KMS-11 (cell line): ENCODE results near the gene MGMT.

Source experiments
- H2AFZ ChIP-seq: fragments of 200-600 bp; sonication (generic); 2 replicates; pipeline ENCODE4 v1.6.1; 2016; ENCODE audit warnings: antibody characterized with exemption, mixed run types, low read depth
- H3K27ac ChIP-seq: fragments of 200-600 bp; sonication (generic); 2 replicates; pipeline ENCODE4 v1.6.1; 2016; ENCODE audit warnings: mild to moderate bottlenecking, mixed run types
- H3K27me3 ChIP-seq: fragments of 200-600 bp; sonication (generic); 2 replicates; pipeline ENCODE4 v1.6.1; 2017; ENCODE audit warnings: mild to moderate bottlenecking, low read depth, mixed run types, moderate library complexity; ENCODE audit not compliant: insufficient read depth
- H3K36me3 ChIP-seq: fragments of 200-600 bp; sonication (generic); 2 replicates; pipeline ENCODE4 v1.6.1; 2017; ENCODE audit warnings: mild to moderate bottlenecking, mixed run types; ENCODE audit not compliant: insufficient read depth
- H3K4me1 ChIP-seq: fragments of 200-600 bp; sonication (generic); 2 replicates; pipeline ENCODE4 v1.6.1; 2016; ENCODE audit warnings: mild to moderate bottlenecking, low read depth, mixed run types; ENCODE audit not compliant: poor library complexity, severe bottlenecking
- H3K4me2 ChIP-seq: fragments of 200-600 bp; sonication (generic); 2 replicates; pipeline ENCODE4 v1.7.0; 2016; ENCODE audit warnings: mild to moderate bottlenecking, mixed run types
- H3K4me3 ChIP-seq: fragments of 200-600 bp; sonication (generic); IDR thresholded peaks from 2 replicates; pipeline ENCODE4 v1.6.1; 2017; ENCODE audit warnings: low read depth, low read length, mixed read lengths; ENCODE audit not compliant: insufficient read depth
- H3K79me2 ChIP-seq: fragments of 200-600 bp; sonication (generic); 2 replicates; pipeline ENCODE4 v1.6.1; 2016; ENCODE audit warnings: low read depth, mixed run types; ENCODE audit not compliant: insufficient read depth
- H3K9ac ChIP-seq: fragments of 200-600 bp; sonication (generic); 2 replicates; pipeline ENCODE4 v1.6.1; 2016; ENCODE audit warnings: mild to moderate bottlenecking, mixed run types
- H4K20me1 ChIP-seq: fragments of 200-600 bp; sonication (generic); 2 replicates; pipeline ENCODE4 v1.6.1; 2016; ENCODE audit warnings: mild to moderate bottlenecking, mixed run types; ENCODE audit not compliant: insufficient read depth
- TF ChIP-seq, protein P1 (sequence below): fragments of 200-600 bp; sonication (generic); conservative IDR thresholded peaks from 2 replicates; pipeline ENCODE4 v1.6.1; 2017; ENCODE audit warnings: low read depth, mild to moderate bottlenecking, antibody characterized with exemption, low read length, moderate library complexity, mixed read lengths

The MGMT gene

DNA sequence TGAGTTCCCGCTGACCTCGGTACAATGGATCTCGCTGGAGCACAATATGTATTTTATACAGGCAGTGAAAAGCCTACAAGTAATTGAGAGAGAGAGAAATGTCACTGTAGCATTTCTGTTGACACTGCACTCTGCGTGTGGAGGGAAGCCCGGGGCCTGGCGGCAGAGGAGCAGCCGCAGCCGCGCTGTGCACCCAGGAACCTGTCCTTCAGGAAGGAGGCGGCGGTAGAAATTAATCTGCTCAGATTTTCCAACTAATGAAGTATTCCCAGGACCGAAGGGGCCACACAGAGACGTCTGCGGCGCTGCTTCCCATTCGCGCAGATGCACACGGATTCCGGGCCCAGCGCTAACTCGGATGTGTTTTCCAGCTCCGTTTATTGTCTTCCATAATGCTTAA, 327.0 kb downstream of the MGMT start:
- Histone ChIP-seq H2AFZ (no peak overlapping the region), H3K27ac (no peak overlapping the region), H3K79me2 (no peaks in the 10 kb centered on the region), H3K27me3 (no peaks in the 10 kb centered on the region), H4K20me1 (no peaks in the 10 kb centered on the region), H3K36me3 (no peaks in the 10 kb centered on the region), H3K9ac (no peak overlapping the region), H3K4me1 (no peaks in the 10 kb centered on the region), H3K4me2 (no peak overlapping the region), H3K4me3 (no peak overlapping the region)
- TF ChIP-seq, protein P1, sequence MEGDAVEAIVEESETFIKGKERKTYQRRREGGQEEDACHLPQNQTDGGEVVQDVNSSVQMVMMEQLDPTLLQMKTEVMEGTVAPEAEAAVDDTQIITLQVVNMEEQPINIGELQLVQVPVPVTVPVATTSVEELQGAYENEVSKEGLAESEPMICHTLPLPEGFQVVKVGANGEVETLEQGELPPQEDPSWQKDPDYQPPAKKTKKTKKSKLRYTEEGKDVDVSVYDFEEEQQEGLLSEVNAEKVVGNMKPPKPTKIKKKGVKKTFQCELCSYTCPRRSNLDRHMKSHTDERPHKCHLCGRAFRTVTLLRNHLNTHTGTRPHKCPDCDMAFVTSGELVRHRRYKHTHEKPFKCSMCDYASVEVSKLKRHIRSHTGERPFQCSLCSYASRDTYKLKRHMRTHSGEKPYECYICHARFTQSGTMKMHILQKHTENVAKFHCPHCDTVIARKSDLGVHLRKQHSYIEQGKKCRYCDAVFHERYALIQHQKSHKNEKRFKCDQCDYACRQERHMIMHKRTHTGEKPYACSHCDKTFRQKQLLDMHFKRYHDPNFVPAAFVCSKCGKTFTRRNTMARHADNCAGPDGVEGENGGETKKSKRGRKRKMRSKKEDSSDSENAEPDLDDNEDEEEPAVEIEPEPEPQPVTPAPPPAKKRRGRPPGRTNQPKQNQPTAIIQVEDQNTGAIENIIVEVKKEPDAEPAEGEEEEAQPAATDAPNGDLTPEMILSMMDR, result no peak

DNA sequence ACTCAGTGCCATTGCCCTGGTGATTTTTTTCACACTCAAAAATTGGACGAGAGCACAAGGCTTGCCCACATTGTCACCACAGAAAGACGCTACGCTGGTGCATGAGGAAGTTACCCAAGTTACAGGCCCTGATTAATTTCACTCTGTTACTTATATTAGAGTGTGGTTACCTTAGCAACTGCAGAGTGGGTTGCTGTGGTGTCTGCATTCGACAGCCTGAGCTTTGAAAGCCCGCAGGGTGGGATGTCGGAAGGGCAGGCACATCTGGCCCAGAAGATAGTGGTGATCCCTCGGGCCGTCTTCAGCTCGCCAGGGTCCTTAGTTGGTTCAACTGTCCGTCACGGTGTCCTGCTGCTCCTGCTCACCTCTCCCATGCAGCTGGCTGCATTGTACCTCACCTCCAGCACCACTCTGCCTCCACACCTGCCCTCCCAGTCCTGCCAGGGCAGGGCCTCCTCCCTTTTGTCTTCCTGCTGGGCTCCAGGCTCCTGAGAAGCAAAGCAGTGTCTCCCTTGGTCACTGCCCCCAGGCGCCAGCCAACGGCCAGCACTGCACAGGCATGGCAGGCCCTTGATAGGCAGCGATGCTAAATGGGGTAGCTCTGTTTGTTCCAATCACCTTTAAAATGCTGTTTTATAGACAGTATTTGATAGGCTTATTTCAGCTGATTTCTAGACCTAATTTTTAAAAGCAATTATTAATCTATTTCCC, 329.8 kb downstream of the MGMT start:
- no peak overlapping the region for H3K4me2 ChIP-seq
- H3K79me2 ChIP-seq, result no peaks in the 10 kb centered on the region
- no peaks in the 10 kb centered on the region for H3K4me1 ChIP-seq
- H3K27me3 ChIP-seq, result no peaks in the 10 kb centered on the region
- no peak overlapping the region for H3K4me3 ChIP-seq
- H3K9ac ChIP-seq, result no peak overlapping the region
- no peaks in the 10 kb centered on the region for H4K20me1 ChIP-seq
- no peak overlapping the region for H3K27ac ChIP-seq
- TF ChIP-seq, protein P1, result no peak
- no peaks in the 10 kb centered on the region for H3K36me3 ChIP-seq
- no peak overlapping the region for H2AFZ ChIP-seq

DNA sequence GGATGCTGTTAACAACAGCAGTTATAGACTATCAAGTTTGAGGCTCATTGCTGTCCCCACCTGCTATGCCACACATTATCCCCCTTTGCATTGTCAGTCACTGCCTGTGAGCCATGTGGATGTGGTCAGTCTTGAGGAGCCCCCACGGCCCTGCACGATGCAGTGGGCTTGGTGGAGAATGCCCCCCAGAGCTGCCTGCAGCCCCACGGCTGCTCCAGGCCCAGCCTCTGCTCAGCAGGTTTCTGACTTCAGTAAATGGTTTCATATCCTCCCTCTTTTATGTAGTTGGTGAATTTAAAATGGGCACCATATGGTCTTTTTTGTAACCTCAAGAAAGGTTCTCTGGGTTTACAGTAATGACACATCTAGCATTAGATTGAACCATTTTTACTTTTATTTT, 332.9 kb downstream of the MGMT start:
- no peaks in the 10 kb centered on the region for H3K36me3 ChIP-seq
- no peak overlapping the region for H3K9ac ChIP-seq
- H3K27ac ChIP-seq, result no peak overlapping the region
- no peaks in the 10 kb centered on the region for H3K79me2 ChIP-seq
- H4K20me1 ChIP-seq, result no peaks in the 10 kb centered on the region
- no peak overlapping the region for H3K4me2 ChIP-seq
- TF ChIP-seq, protein P1, result no peak
- no peak overlapping the region for H3K4me3 ChIP-seq
- no peak overlapping the region for H2AFZ ChIP-seq
- H3K27me3 ChIP-seq, result no peaks in the 10 kb centered on the region
- no peaks in the 10 kb centered on the region for H3K4me1 ChIP-seq

DNA sequence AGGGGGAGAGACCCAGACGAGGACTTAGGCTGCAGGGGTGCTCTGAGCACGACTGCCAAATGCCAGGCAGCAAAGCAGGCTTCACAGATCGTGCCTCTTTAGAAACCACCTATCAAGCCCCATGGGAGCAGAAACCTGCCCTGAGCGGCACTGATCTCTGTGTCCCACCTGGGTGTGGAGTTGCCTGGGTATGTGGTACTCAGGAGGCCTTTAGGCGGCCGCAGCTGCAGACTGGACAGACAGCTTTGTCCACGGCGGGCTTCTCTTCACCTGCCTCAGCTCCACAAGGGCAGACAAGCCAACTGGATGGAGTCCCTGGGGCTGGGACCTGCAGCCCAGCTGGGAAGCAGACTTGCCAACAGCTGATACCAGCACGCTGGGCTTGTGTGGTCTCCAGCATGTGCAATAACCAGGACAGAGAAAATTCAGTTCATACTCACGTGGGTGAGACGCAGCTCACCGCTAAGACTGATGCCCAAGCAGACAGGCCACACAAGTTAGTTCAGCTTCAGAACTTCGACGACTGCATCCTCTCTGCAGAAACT, 333.8 kb downstream of the MGMT start:
- H3K4me3 ChIP-seq, result no peak overlapping the region
- H2AFZ ChIP-seq, result no peak overlapping the region
- no peaks in the 10 kb centered on the region for H3K4me1 ChIP-seq
- no peaks in the 10 kb centered on the region for H4K20me1 ChIP-seq
- H3K9ac ChIP-seq, result no peak overlapping the region
- no peaks in the 10 kb centered on the region for H3K27me3 ChIP-seq
- H3K79me2 ChIP-seq, result no peaks in the 10 kb centered on the region
- H3K4me2 ChIP-seq, result no peak overlapping the region
- no peak overlapping the region for H3K27ac ChIP-seq
- H3K36me3 ChIP-seq, result no peaks in the 10 kb centered on the region
- TF ChIP-seq, protein P1, result no peak
